ENCODE measurements around the gene UBL5.
"Not testable (repeated sequence)": the region's sequence is repeated elsewhere in the genome, so short reads cannot be mapped to it uniquely, and the experiment has no call there.

The UBL5 gene

GRCh38 chr19:9818175-9818733 is 9.5 kb upstream of the UBL5 start:
- Histone ChIP-seq H2BK12ac (ENCODE audit: low read length) (no peak overlapping the region), H4K91ac (ENCODE audit: low read depth, low read length) (peak overlapping the region; percentile 90), H3K4me2 (ENCODE audit: low read length) (peak overlapping the region; percentile 74), H3K27me3 (ENCODE audit: insufficient read depth, low read length) (no peaks in the 10 kb centered on the region), H3K4me1 (ENCODE audit: control insufficient read depth in 1 of 2, insufficient read depth in 2 of 2, low read length in 2 of 2) (peaks cover 0 to 4% of the 10 kb centered on the region in 2 experiments), H3K79me1 (ENCODE audit: low read length) (peaks cover 6% of the 10 kb centered on the region), H3K4ac (ENCODE audit: low read depth, low read length) (peak overlapping the region; percentile 96), H3K79me2 (ENCODE audit: control insufficient read depth, insufficient read depth, low read length, poor library complexity) (peaks cover 7% of the 10 kb centered on the region), H2BK120ac (ENCODE audit: insufficient read depth, low read length, poor library complexity) (peak overlapping the region; percentile 96), H3K27ac (ENCODE audit: low read depth, low read length) (peak overlapping the region; percentile 97), H3K9me3 (ENCODE audit: insufficient read depth, low read depth, low read length) (peaks cover 3% of the 10 kb centered on the region), H3K4me3 (ENCODE audit: low read depth, low read length) (peak overlapping the region; percentile 97), H2AK5ac (ENCODE audit: low read length) (peak overlapping the region; percentile 93), H4K12ac (ENCODE audit: low read depth, low read length) (peak overlapping the region; percentile 98), H3K18ac (ENCODE audit: low read length) (peak overlapping the region; percentile 95), H4K8ac (ENCODE audit: low read depth, low read length) (peak overlapping the region; percentile 99), H3K36me3 (ENCODE audit: control insufficient read depth in 1 of 2, insufficient read depth in 2 of 2, low read length in 2 of 2) (peaks cover 6 to 7% of the 10 kb centered on the region in 2 experiments), H3K23ac (ENCODE audit: low read length) (no peak overlapping the region), H2BK5ac (ENCODE audit: low read depth, low read length, poor library complexity) (peak overlapping the region; percentile 99), H3K14ac (ENCODE audit: low read length) (peak overlapping the region; percentile 100), H3K9ac (ENCODE audit: low read length) (peak overlapping the region; percentile 86), H2AFZ (ENCODE audit: insufficient read depth, low read length, poor library complexity) (peak overlapping the region; percentile 100)
- peak in 1 of 2 donors; percentile 11 for DNase-seq
- WGBS (ENCODE audit: extremely low coverage, insufficient coverage, insufficient read length) = no CpG with 5 or more reads among the region's 39 CpGs

GRCh38 chr19:9818734-9819595 is 8.8 kb upstream of the UBL5 start, which contains the start of gene FBXL12:
Gene FBXL12 (minus strand): TSS chr19:9819079. CDS start chr19:9818813, 266 bp downstream.
- Histone ChIP-seq H2BK5ac (ENCODE audit: low read depth, low read length, poor library complexity) (peak within 1 kb of the TSS; percentile 99), H2BK120ac (ENCODE audit: insufficient read depth, low read length, poor library complexity) (peak within 1 kb of the TSS; percentile 96), H2BK12ac (ENCODE audit: low read length) (no peak within 1 kb of the TSS), H3K27ac (ENCODE audit: low read depth, low read length) (peak within 1 kb of the TSS; percentile 97), H4K91ac (ENCODE audit: low read depth, low read length) (peak within 1 kb of the TSS; percentile 90), H4K12ac (ENCODE audit: low read depth, low read length) (peak within 1 kb of the TSS; percentile 98), H3K36me3 (ENCODE audit: control insufficient read depth in 1 of 2, insufficient read depth in 2 of 2, low read length in 2 of 2) (peaks cover 4 to 6% of the 10 kb centered on the region in 2 experiments), H3K4me1 (ENCODE audit: control insufficient read depth in 1 of 2, insufficient read depth in 2 of 2, low read length in 2 of 2) (peaks cover 0 to 4% of the 10 kb centered on the region in 2 experiments), H2AK5ac (ENCODE audit: low read length) (peak within 1 kb of the TSS; percentile 93), H4K8ac (ENCODE audit: low read depth, low read length) (peak within 1 kb of the TSS; percentile 99), H3K23ac (ENCODE audit: low read length) (no peak within 1 kb of the TSS), H3K18ac (ENCODE audit: low read length) (peak within 1 kb of the TSS; percentile 95), H3K9ac (ENCODE audit: low read length) (peak within 1 kb of the TSS; percentile 86), H3K4ac (ENCODE audit: low read depth, low read length) (peak within 1 kb of the TSS; percentile 96), H3K27me3 (ENCODE audit: insufficient read depth, low read length) (no peaks in the 10 kb centered on the region), H3K79me2 (ENCODE audit: control insufficient read depth, insufficient read depth, low read length, poor library complexity) (peaks cover 7% of the 10 kb centered on the region), H3K4me2 (ENCODE audit: low read length) (peak within 1 kb of the TSS; percentile 74), H3K9me3 (ENCODE audit: insufficient read depth, low read depth, low read length) (peaks cover 3% of the 10 kb centered on the region), H3K14ac (ENCODE audit: low read length) (peak within 1 kb of the TSS; percentile 100), H2AFZ (ENCODE audit: insufficient read depth, low read length, poor library complexity) (peak within 1 kb of the TSS; percentile 100), H3K79me1 (ENCODE audit: low read length) (peaks cover 6% of the 10 kb centered on the region), H3K4me3 (ENCODE audit: low read depth, low read length) (peak within 1 kb of the TSS; percentile 97)
- peak; percentile 100 for DNase-seq
- no CpG with 5 or more reads among the region's 82 CpGs for WGBS (ENCODE audit: extremely low coverage, insufficient coverage, insufficient read length)

GRCh38 chr19:9819596-9819909 is 8.2 kb upstream of the UBL5 start:
- Histone ChIP-seq H3K4me2 (ENCODE audit: low read length) (peak overlapping the region; percentile 50), H2BK12ac (ENCODE audit: low read length) (no peak overlapping the region), H3K79me2 (ENCODE audit: control insufficient read depth, insufficient read depth, low read length, poor library complexity) (peaks cover 7% of the 10 kb centered on the region), H3K27me3 (ENCODE audit: insufficient read depth, low read length) (no peaks in the 10 kb centered on the region), H3K79me1 (ENCODE audit: low read length) (peaks cover 6% of the 10 kb centered on the region), H3K36me3 (ENCODE audit: control insufficient read depth in 1 of 2, insufficient read depth in 2 of 2, low read length in 2 of 2) (peaks cover 4 to 6% of the 10 kb centered on the region in 2 experiments), H3K4me3 (ENCODE audit: low read depth, low read length) (peak overlapping the region; percentile 33), H3K23ac (ENCODE audit: low read length) (no peak overlapping the region), H3K27ac (ENCODE audit: low read depth, low read length) (no peak overlapping the region), H3K9ac (ENCODE audit: low read length) (no peak overlapping the region), H3K4me1 (ENCODE audit: control insufficient read depth in 1 of 2, insufficient read depth in 2 of 2, low read length in 2 of 2) (peaks cover 0 to 4% of the 10 kb centered on the region in 2 experiments), H3K4ac (ENCODE audit: low read depth, low read length) (no peak overlapping the region), H2AFZ (ENCODE audit: insufficient read depth, low read length, poor library complexity) (no peak overlapping the region), H3K9me3 (ENCODE audit: insufficient read depth, low read depth, low read length) (peaks cover 3% of the 10 kb centered on the region), H3K14ac (ENCODE audit: low read length) (no peak overlapping the region), H2BK120ac (ENCODE audit: insufficient read depth, low read length, poor library complexity) (no peak overlapping the region), H3K18ac (ENCODE audit: low read length) (no peak overlapping the region), H4K8ac (ENCODE audit: low read depth, low read length) (no peak overlapping the region), H4K12ac (ENCODE audit: low read depth, low read length) (no peak overlapping the region), H2AK5ac (ENCODE audit: low read length) (no peak overlapping the region), H4K91ac (ENCODE audit: low read depth, low read length) (no peak overlapping the region), H2BK5ac (ENCODE audit: low read depth, low read length, poor library complexity) (no peak overlapping the region)
- DNase-seq = no peak
- no CpG with 5 or more reads among the region's 21 CpGs for WGBS (ENCODE audit: extremely low coverage, insufficient coverage, insufficient read length)

- not testable (repeated sequence) for H3K79me2 ChIP-seq (ENCODE audit: control insufficient read depth, insufficient read depth, low read length, poor library complexity); H4K12ac ChIP-seq (ENCODE audit: low read depth, low read length); H2BK5ac ChIP-seq (ENCODE audit: low read depth, low read length, poor library complexity); H2AFZ ChIP-seq (ENCODE audit: insufficient read depth, low read length, poor library complexity); H3K9me3 ChIP-seq (ENCODE audit: insufficient read depth, low read depth, low read length); H3K79me1 ChIP-seq (ENCODE audit: low read length); H3K27ac ChIP-seq (ENCODE audit: low read depth, low read length); H2BK120ac ChIP-seq (ENCODE audit: insufficient read depth, low read length, poor library complexity); H4K8ac ChIP-seq (ENCODE audit: low read depth, low read length); H3K4me3 ChIP-seq (ENCODE audit: low read depth, low read length); H3K36me3 ChIP-seq (ENCODE audit: control insufficient read depth in 1 of 2, insufficient read depth in 2 of 2, low read length in 2 of 2); H3K27me3 ChIP-seq (ENCODE audit: insufficient read depth, low read length); H3K4me1 ChIP-seq (ENCODE audit: control insufficient read depth in 1 of 2, insufficient read depth in 2 of 2, low read length in 2 of 2); H4K91ac ChIP-seq (ENCODE audit: low read depth, low read length); DNase-seq; H3K23ac ChIP-seq (ENCODE audit: low read length); H3K4ac ChIP-seq (ENCODE audit: low read depth, low read length); H3K14ac ChIP-seq (ENCODE audit: low read length); H3K9ac ChIP-seq (ENCODE audit: low read length); H2BK12ac ChIP-seq (ENCODE audit: low read length); H3K18ac ChIP-seq (ENCODE audit: low read length); H2AK5ac ChIP-seq (ENCODE audit: low read length)
- WGBS (ENCODE audit: extremely low coverage, insufficient coverage, insufficient read length) = no CpG with 5 or more reads among the region's 8 CpGs
- H3K4me2 ChIP-seq (ENCODE audit: low read length) = peak overlapping the region; percentile 50
These were observed 7.7 kb upstream of the UBL5 start for GRCh38 chr19:9820034-9820433.
